NCI-H774 (cell line): ENCODE measurements around the gene SDC1.

Source experiments
- DNase-seq: peaks from one replicate; lab custom pipeline; 2025; lab: John Stamatoyannopoulos, UW

The SDC1 gene

GRCh38 chr2:20169796-20170703 is 54.9 kb downstream of the SDC1 start:
- DNase-seq, result no peak

GRCh38 chr2:20168727-20169696 is 55.9 kb downstream of the SDC1 start:
- no peak for DNase-seq

GRCh38 chr2:20168048-20168726 is 56.7 kb downstream of the SDC1 start:
- DNase-seq, result no peak

- DNase-seq, result no peak
These were observed 57.6 kb downstream of the SDC1 start for GRCh38 chr2:20167356-20167755.

GRCh38 chr2:20165677-20166509 is 59.0 kb downstream of the SDC1 start:
- DNase-seq, result no peak

- DNase-seq, result no peak
These were observed 60.0 kb downstream of the SDC1 start for GRCh38 chr2:20164734-20165478.

- DNase-seq, result no peak
These were observed 60.7 kb downstream of the SDC1 start for GRCh38 chr2:20164061-20164733.

- no peak for DNase-seq
These were observed 65.4 kb downstream of the SDC1 start for GRCh38 chr2:20159411-20160070.

GRCh38 chr2:20157193-20157891 is 67.6 kb downstream of the SDC1 start:
- no peak for DNase-seq

- DNase-seq, result no peak
These were observed 68.1 kb downstream of the SDC1 start for GRCh38 chr2:20156836-20157192.

- DNase-seq, result no peak
These were observed 68.7 kb downstream of the SDC1 start for GRCh38 chr2:20156076-20156759.

GRCh38 chr2:20153131-20153851 is 71.6 kb downstream of the SDC1 start:
- no peak for DNase-seq

GRCh38 chr2:20150806-20151571 is 73.9 kb downstream of the SDC1 start:
- DNase-seq, result no peak
